AG09309 (cell line): ENCODE results near the gene LPAR2.
"Not testable (repeated sequence)": the region's sequence is repeated elsewhere in the genome, so short reads cannot be mapped to it uniquely, and the experiment has no call there.

Source experiments
- DNase-seq: peaks from one replicate; pipeline ENCODE4 v3.0.0-alpha.2; 2010; ENCODE audit warnings: low read depth
- H3K4me3 ChIP-seq: 2 replicates; pipeline ENCODE4 v1.5.1; 2011; ENCODE audit warnings: mild to moderate bottlenecking, low read depth, low read length, moderate library complexity; ENCODE audit not compliant: control insufficient read depth
- TF ChIP-seq, protein P1 (sequence below): IDR thresholded peaks from 2 replicates; pipeline ENCODE4 v1.5.1; 2011; ENCODE audit warnings: mild to moderate bottlenecking, low read depth, low read length, inconsistent platforms; ENCODE audit not compliant: insufficient read depth, control insufficient read depth; ENCODE audit errors: missing control alignments

The LPAR2 gene

DNA sequence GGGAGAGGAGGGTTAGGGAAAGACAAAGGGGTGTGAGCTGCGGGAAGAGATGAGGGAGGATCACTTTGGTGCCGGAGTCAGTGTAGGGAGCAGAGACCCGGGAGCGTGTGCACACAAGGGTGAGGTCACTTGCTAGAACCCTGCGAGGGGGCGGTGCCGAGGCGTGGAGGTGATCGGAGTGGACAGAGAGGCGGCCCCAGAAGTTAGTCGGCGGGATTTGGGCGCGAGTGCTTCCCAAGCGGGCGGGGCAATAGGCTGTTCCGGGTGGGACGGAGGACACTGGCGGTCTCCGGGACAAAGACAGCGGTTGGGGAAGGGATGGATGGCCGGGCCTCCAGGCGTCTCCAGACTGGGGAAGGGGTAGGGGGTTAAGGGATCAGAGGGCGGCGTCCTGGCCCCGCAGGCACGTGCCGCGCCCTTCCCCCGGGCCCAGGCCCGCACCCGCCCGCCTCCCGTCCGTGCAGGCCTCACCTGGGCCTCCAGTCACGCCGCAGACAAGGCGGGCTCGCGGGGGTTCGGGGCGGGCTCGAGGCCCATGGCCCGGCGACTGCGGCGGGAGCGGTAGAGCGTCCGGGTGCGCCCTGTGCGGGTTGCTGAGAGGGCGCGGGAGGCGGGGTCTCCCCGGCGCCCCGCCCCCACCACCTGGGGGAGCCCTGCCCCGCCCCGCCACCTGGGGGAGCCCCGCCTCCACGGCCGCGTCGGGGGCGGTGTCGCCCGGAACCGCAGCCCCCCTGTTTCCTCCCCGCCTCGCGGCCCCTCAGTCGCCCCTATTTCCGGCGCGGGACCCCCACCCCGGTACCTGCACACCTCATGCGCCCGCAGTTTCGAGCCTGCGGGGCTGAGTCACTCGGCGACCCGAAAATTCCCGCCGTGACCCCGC is at the start of gene LPAR2:
Gene LPAR2, minus strand, starts transcription at position 600 of the 880 bp plus-strand sequence. CDS start 945 bp downstream, outside the sequence.
- TF ChIP-seq, protein P1, sequence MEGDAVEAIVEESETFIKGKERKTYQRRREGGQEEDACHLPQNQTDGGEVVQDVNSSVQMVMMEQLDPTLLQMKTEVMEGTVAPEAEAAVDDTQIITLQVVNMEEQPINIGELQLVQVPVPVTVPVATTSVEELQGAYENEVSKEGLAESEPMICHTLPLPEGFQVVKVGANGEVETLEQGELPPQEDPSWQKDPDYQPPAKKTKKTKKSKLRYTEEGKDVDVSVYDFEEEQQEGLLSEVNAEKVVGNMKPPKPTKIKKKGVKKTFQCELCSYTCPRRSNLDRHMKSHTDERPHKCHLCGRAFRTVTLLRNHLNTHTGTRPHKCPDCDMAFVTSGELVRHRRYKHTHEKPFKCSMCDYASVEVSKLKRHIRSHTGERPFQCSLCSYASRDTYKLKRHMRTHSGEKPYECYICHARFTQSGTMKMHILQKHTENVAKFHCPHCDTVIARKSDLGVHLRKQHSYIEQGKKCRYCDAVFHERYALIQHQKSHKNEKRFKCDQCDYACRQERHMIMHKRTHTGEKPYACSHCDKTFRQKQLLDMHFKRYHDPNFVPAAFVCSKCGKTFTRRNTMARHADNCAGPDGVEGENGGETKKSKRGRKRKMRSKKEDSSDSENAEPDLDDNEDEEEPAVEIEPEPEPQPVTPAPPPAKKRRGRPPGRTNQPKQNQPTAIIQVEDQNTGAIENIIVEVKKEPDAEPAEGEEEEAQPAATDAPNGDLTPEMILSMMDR: no peak
- H3K4me3 ChIP-seq: no peak within 1 kb of the TSS; the same call in 1 of the 2 replicates
- DNase-seq: no peak

DNA sequence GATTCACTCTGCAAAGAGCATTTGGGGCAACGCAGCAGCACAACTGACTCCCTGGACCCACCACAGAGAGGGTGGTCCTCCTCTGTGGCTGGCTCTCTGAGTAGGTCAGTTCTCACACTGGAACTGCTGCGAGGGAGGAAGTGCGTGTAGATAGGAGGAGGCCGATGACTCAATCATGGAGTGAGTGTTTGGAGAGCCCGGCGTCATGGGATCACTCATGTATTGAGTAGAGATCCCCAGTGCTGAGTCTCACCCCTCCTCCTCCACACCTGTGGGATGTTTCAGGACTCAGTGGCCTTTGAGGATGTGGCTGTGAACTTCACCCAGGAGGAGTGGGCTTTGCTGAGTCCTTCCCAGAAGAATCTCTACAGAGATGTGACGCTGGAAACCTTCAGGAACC is 49.6 kb upstream of the LPAR2 start:
- DNase-seq: no peak
- TF ChIP-seq, protein P1: no peak
- no peak overlapping the region for H3K4me3 ChIP-seq

GRCh38 chr19:19674315-19674714 is 46.3 kb upstream of the LPAR2 start:
- H3K4me3 ChIP-seq: no peak overlapping the region
- DNase-seq: no peak
- TF ChIP-seq, protein P1: no peak

GRCh38 chr19:19672816-19673215 is 44.8 kb upstream of the LPAR2 start:
- no peak overlapping the region for H3K4me3 ChIP-seq
- DNase-seq: no peak
- TF ChIP-seq, protein P1: no peak

- peak overlapping the region; percentile 6; the same call in 1 of the 2 replicates for H3K4me3 ChIP-seq
- TF ChIP-seq, protein P1: no peak
- no peak for DNase-seq
Measured at GRCh38 chr19:19670070-19670551, 42.1 kb upstream of the LPAR2 start.

DNA sequence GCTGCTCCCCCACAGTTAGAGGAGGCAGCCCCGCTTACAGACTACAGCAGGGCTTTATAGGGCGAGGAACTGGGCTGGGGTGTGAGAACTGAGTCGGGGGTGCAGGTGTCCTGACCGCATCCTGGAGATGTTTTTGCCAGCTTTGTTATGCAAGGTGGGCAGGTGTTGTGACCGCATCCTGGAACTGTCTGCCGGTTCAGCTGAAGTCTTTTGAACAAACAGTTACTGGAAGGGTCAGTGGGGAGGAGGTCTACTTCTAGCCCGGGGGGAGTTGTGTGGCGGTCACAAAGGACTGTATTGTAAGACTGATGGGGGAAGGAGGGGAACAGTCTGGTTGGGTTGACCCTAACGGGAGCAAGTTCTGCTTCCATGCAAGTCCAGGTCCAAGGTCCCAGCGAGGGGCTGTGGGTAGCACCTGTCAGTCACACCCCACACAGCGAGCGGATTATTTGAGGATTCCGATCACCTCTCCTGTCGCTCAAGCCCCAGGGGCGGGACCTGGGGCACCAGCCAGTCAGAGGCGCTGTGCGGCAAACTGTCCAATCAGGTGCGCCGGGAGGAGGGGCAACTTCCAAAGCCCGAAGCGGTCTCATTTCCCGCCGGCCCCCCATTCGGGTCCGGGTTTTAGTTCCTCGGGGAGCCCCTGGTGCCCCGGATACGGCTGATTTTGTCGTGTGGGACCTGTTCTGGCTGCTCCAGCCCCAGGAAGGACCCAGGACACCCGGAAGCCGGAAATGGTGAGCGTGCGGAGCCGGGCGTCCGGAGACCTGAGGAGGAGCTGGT is 40.4 kb upstream of the LPAR2 start, which contains the start of gene ZNF101:
Gene ZNF101, plus strand, starts transcription at position 610 of the 783 bp plus-strand sequence. Its CDS starts 125 bp downstream, at position 735.
- DNase-seq: peak; percentile 50
- H3K4me3 ChIP-seq: peak within 1 kb of the TSS; percentile 74
- TF ChIP-seq, protein P1: no peak

DNA sequence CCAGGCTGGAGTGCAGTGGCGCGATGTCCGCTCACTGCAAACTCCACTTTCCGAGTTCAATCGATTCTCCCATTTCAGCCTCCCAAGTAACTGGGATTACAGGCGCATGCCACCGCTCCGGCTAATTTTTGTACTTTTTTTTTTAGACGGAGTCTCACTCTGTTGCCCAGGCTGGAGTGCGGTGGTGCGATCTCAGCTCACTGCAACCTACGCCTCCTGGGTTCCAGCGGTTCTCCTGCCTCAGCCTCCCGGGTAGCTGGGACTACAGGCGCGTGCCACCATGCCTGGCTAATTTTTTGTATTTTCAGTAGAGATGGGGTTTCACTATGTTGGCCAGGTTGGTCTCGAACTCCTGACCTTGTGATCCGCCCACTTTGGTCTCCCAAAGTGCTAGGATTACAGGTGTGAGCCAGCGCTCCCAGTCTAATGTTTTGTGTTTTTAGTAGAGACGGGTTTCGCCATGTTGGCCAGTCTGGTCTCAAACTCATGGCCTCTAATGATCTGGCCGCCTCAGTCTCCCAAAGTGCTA is 37.5 kb upstream of the LPAR2 start:
- DNase-seq, H3K4me3 ChIP-seq: not testable (repeated sequence)
